Retinal pigment epithelial cell (primary cell): ENCODE results near the gene KIAA1958.

Experiments used
- DNase-seq: peaks from one replicate; pipeline ENCODE4 v3.0.0-alpha.2; 2010; ENCODE audit warnings: low read depth
- H3K4me3 ChIP-seq: 2 replicates; pipeline ENCODE4 v1.5.1; 2011; ENCODE audit warnings: mild to moderate bottlenecking, low read length, control low read depth, moderate library complexity
- CTCF ChIP-seq: conservative IDR thresholded peaks from 2 replicates; pipeline ENCODE4 v1.5.1; 2011; ENCODE audit warnings: low read depth, low read length, control low read depth, inconsistent platforms

KIAA1958 gene

GRCh38 chr9:112647596-112647995, 161.0 kb downstream of the KIAA1958 start:
- DNase-seq = no peak
- no peak for TF ChIP-seq CTCF
- no peak overlapping the region for H3K4me3 ChIP-seq

GRCh38 chr9:112648624-112649023, 162.0 kb downstream of the KIAA1958 start:
- no peak for TF ChIP-seq CTCF
- DNase-seq = no peak
- H3K4me3 ChIP-seq = no peak overlapping the region

GRCh38 chr9:112654282-112654681, 167.7 kb downstream of the KIAA1958 start:
- DNase-seq = no peak
- TF ChIP-seq CTCF = no peak
- no peak overlapping the region for H3K4me3 ChIP-seq

GRCh38 chr9:112655668-112656067, 169.0 kb downstream of the KIAA1958 start:
- no peak for DNase-seq
- no peak overlapping the region for H3K4me3 ChIP-seq
- TF ChIP-seq CTCF = no peak

GRCh38 chr9:112659906-112660305, 173.3 kb downstream of the KIAA1958 start:
- no peak for DNase-seq
- TF ChIP-seq CTCF = no peak
- no peak overlapping the region for H3K4me3 ChIP-seq

- H3K4me3 ChIP-seq = no peak overlapping the region
- TF ChIP-seq CTCF = no peak
- no peak for DNase-seq
Observed at GRCh38 chr9:112663681-112664080, 177.1 kb downstream of the KIAA1958 start.

GRCh38 chr9:112664531-112664930, 177.9 kb downstream of the KIAA1958 start:
- no peak for TF ChIP-seq CTCF
- no peak overlapping the region for H3K4me3 ChIP-seq
- DNase-seq = no peak
